Calu3 (cell line): ENCODE measurements around the gene MAPK4. TPM values are rescaled to one million over a fixed set of nuclear protein-coding genes. Genes with fewer than 3 reads are reported as not detected.

ENCODE experiments used
- BruUV-seq: library from RNA; stranded (reverse); fragments of 400-500 nt; replicated peaks from 2 replicates; lab custom pipeline; 2021; lab: Mats Ljungman, UMichigan
- CTCF ChIA-PET: fragments of 300-600 bp; sonication (Branson Sonifier 250); formaldehyde crosslinking; loops from one replicate; lab custom pipeline; 2022; ENCODE audit warnings: antibody characterized with exemption; lab: Charles Lee
- DNase-seq: peaks from one replicate; pipeline ENCODE4 v3.0.0; 2022
- H3K27ac Mint-ChIP-seq: one replicate; pipeline ENCODE4 v1.8.0; 2022; ENCODE audit warnings: mixed read lengths; ENCODE audit not compliant: unreplicated experiment
- H3K27me3 Mint-ChIP-seq: one replicate; pipeline ENCODE4 v1.8.0; 2022; ENCODE audit warnings: mixed read lengths; ENCODE audit not compliant: unreplicated experiment
- H3K36me3 Mint-ChIP-seq: one replicate; pipeline ENCODE4 v1.8.0; 2022; ENCODE audit warnings: mild to moderate bottlenecking, moderate library complexity, mixed read lengths; ENCODE audit not compliant: insufficient read depth, unreplicated experiment
- H3K4me1 Mint-ChIP-seq: one replicate; pipeline ENCODE4 v1.8.0; 2022; ENCODE audit warnings: mild to moderate bottlenecking, low read depth, mixed read lengths; ENCODE audit not compliant: unreplicated experiment
- H3K4me3 Mint-ChIP-seq: one replicate; pipeline ENCODE4 v1.8.0; 2022; ENCODE audit warnings: mild to moderate bottlenecking, low read depth, moderate library complexity, mixed read lengths; ENCODE audit not compliant: unreplicated experiment
- H3K9me3 Mint-ChIP-seq: one replicate; pipeline ENCODE4 v1.8.0; 2022; ENCODE audit warnings: low read depth, mixed read lengths; ENCODE audit not compliant: unreplicated experiment
- CTCF ChIP-seq: fragments of 200-600 bp; IDR thresholded peaks from one replicate; pipeline ENCODE4 v1.8.0; 2022; ENCODE audit warnings: antibody characterized with exemption; ENCODE audit not compliant: unreplicated experiment
- intact Hi-C: fragments of 100-400 bp; cut with micrococcal nuclease; formaldehyde crosslinking; loops from one replicate; pipeline ENCODE4 v1.10.0; 2022; ENCODE audit not compliant: unreplicated experiment
- total RNA-seq: library from RNA; stranded (reverse); gene quantifications from 2 replicates; pipeline ENCODE4 v1.2.3, GENCODE V29; 2022

Gene MAPK4
- total RNA-seq, 1 experiment from 2014 or later = not detected

- CTCF ChIA-PET = no interaction called here
- H3K27ac Mint-ChIP-seq = no peak overlapping the region
Measured at GRCh38 chr18:50666536-50666935, 106.6 kb downstream of the MAPK4 start.

GRCh38 chr18:50671376-50671775 lies 111.5 kb downstream of the MAPK4 start:
- BruUV-seq = no TSS peak
- Mint-ChIP-seq H3K9me3 (no peaks in the 10 kb centered on the region), H3K4me3 (no peak overlapping the region), H3K36me3 (no peaks in the 10 kb centered on the region), H3K27me3 (peaks cover 95% of the 10 kb centered on the region), H3K4me1 (no peaks in the 10 kb centered on the region), H3K27ac (no peak overlapping the region)
- no peak for TF ChIP-seq CTCF
- no peak for DNase-seq
- intact Hi-C loops = no loop called here
- CTCF ChIA-PET = no interaction called here

More at GRCh38 chr18:50666536-50666935, 106.6 kb downstream of the MAPK4 start:
- intact Hi-C loops = no loop called here
- TF ChIP-seq CTCF = no peak
- Mint-ChIP-seq H3K36me3 (no peaks in the 10 kb centered on the region), H3K4me3 (no peak overlapping the region), H3K4me1 (no peaks in the 10 kb centered on the region), H3K27me3 (peaks cover 98% of the 10 kb centered on the region), H3K9me3 (peaks cover 4% of the 10 kb centered on the region)
- DNase-seq = no peak
- no TSS peak for BruUV-seq

- intact Hi-C loops = no loop called here
- H3K27me3 Mint-ChIP-seq = peaks cover 93% of the 10 kb centered on the region
Measured at GRCh38 chr18:50674307-50674980, 114.6 kb downstream of the MAPK4 start.

GRCh38 chr18:50675043-50675442 lies 115.2 kb downstream of the MAPK4 start:
- no peaks in the 10 kb centered on the region for H3K4me1 Mint-ChIP-seq
- BruUV-seq = no TSS peak
- H3K4me3 Mint-ChIP-seq = no peak overlapping the region
- H3K9me3 Mint-ChIP-seq = no peaks in the 10 kb centered on the region
- CTCF ChIA-PET = no interaction called here
- DNase-seq = no peak
- no peaks in the 10 kb centered on the region for H3K36me3 Mint-ChIP-seq
- intact Hi-C loops = no loop called here
- TF ChIP-seq CTCF = no peak
- H3K27me3 Mint-ChIP-seq = peaks cover 87% of the 10 kb centered on the region
- H3K27ac Mint-ChIP-seq = no peak overlapping the region

More at GRCh38 chr18:50674307-50674980, 114.6 kb downstream of the MAPK4 start:
- no TSS peak for BruUV-seq
- no peaks in the 10 kb centered on the region for H3K9me3 Mint-ChIP-seq
- CTCF ChIA-PET = no interaction called here
- no peak for TF ChIP-seq CTCF
- no peaks in the 10 kb centered on the region for H3K4me1 Mint-ChIP-seq
- H3K4me3 Mint-ChIP-seq = no peak overlapping the region
- no peak overlapping the region for H3K27ac Mint-ChIP-seq
- no peak for DNase-seq
- no peaks in the 10 kb centered on the region for H3K36me3 Mint-ChIP-seq
